ENCODE measurements around the gene ANO1.
"Not testable (repeated sequence)": the region's sequence is repeated elsewhere in the genome, so short reads cannot be mapped to it uniquely, and the experiment has no call there.

The ANO1 gene

DNA sequence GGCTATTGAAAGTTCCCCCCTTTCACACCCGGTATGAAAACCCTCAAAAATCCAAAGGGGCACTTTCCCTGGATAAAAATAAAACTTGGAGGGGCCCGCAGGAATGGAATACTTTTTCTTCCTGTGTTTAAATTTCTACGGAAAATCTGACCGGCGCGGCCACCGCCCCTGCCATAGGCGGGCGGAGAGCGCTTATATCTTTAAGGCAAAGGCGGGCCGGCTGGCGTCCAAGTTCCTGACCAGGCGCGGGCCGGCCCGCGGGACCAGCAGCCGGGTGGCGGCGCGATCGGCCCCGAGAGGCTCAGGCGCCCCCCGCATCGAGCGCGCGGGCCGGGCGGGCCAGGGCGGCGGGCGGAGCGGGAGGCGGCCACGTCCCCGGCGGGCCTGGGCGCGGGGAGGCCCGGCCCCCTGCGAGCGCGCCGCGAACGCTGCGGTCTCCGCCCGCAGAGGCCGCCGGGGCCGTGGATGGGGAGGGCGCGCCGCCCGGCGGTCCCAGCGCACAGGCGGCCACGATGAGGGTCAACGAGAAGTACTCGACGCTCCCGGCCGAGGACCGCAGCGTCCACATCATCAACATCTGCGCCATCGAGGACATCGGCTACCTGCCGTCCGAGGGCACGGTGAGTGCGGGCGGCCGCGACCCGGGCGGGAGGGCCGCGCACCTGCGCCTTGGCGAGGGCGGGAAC is at the start of gene ANO1:
TSS of gene ANO1 (plus strand) at position 223 of the 686 bp plus-strand sequence. CDS start at position 513, 290 bp downstream.
- in situ Hi-C loops (cut with HindIII; ENCODE audit: low sequenced_read_pairs) = no loop called here

GRCh38 chr11:70029115-70029860 is 48.8 kb upstream of the ANO1 start:
- in situ Hi-C loops (cut with HindIII; ENCODE audit: low sequenced_read_pairs) = loop anchor here (10.0 kb wide), 1 partner anchor 96 kb away; no protein-coding TSS in a partner anchor

GRCh38 chr11:70029861-70030380 is 48.2 kb upstream of the ANO1 start:
- in situ Hi-C loops (cut with HindIII; ENCODE audit: low sequenced_read_pairs) = loop anchor here (10.0 kb wide), 1 partner anchor 95 kb away; no protein-coding TSS in a partner anchor

DNA sequence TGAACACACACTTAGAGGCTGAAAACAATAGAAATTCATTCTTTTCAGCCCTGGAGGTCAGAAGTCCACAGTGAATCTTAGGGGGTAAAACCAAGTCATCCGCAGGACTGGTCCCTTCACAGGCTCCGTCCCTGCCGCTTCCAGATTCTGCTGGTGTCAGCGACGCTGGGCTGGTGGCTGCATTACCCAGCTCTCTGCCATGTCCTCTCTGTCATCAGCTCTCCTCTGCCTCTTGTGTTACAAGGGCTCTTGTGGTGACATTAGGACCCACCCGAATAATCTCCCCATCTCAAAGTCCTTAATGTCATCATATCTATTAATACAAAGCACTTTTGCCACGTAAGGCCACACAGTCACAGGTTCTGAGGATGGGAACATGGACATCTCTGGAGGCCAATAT is 47.7 kb upstream of the ANO1 start:
- in situ Hi-C loops (cut with HindIII; ENCODE audit: low sequenced_read_pairs) = no loop called here

DNA sequence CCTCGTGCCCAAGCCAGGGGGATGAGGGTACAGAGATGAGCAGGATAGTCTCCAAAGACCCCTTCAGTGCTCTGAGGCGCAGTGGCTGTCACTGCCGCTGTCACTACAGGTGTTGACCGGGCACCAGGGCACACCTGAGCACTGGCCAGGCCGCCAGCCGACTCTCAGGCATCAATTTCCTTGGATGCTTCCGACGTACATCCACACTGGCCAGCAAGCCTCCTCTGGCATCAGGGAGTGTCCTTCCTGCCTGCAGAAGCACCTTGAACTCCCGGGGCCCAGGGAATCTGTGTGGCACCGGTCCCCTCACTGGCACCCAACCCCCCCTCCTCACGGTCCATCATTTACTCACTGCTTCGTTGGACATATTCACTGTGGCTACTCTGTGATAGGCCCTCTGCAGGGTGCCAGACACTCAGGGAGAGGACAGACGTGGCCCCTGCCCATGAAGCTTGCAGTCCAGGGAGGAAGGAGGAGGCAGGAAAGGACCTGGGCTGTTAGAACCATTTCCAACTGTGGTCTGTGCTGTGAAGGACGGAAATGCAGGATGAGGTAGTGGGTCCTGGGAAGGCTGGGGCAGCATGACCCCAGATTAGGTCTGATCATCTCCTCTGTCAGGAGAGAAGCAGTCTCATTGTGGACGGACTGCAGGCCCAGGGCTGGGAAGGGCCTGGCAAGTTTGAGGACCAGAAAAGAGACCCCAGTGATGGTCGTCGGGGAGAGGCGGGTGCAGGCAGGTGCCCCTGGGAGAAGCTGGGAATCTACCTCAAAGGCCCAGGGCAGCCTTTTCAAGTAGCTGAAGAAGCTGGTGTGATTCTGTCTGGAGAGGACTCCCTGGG is 46.3 kb upstream of the ANO1 start:
- in situ Hi-C loops (cut with HindIII; ENCODE audit: low sequenced_read_pairs) = no loop called here

- in situ Hi-C loops (cut with HindIII; ENCODE audit: low sequenced_read_pairs) = no loop called here
These were observed 45.7 kb upstream of the ANO1 start for GRCh38 chr11:70032470-70032795.

GRCh38 chr11:70032943-70033710 is 45.0 kb upstream of the ANO1 start:
- in situ Hi-C loops (cut with HindIII; ENCODE audit: low sequenced_read_pairs) = no loop called here

DNA sequence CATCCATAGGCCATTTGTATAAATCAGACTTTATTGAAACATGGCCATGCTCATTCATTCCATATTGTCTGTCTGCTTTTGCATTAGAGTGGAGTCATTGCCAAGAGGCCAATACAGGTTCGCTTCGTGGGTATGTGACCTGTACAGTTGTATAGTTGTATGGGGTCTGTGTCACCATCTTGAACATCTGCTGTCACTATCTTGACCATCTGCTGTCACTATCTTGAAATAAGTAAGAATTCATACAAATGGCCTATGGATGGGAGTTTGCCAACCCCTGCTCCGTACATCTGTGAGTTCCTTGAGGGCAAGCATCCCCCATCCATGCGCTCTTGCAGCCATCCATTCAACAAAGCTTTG is 44.4 kb upstream of the ANO1 start:
- in situ Hi-C loops (cut with HindIII; ENCODE audit: low sequenced_read_pairs) = no loop called here

GRCh38 chr11:70034740-70035365 is 43.3 kb upstream of the ANO1 start:
- in situ Hi-C loops (cut with HindIII; ENCODE audit: low sequenced_read_pairs) = no loop called here

- in situ Hi-C loops (cut with HindIII; ENCODE audit: low sequenced_read_pairs) = not testable (repeated sequence)
These were observed 42.5 kb upstream of the ANO1 start for GRCh38 chr11:70035665-70036064.

GRCh38 chr11:70036971-70037882 is 40.9 kb upstream of the ANO1 start:
- in situ Hi-C loops (cut with HindIII; ENCODE audit: low sequenced_read_pairs) = no loop called here

DNA sequence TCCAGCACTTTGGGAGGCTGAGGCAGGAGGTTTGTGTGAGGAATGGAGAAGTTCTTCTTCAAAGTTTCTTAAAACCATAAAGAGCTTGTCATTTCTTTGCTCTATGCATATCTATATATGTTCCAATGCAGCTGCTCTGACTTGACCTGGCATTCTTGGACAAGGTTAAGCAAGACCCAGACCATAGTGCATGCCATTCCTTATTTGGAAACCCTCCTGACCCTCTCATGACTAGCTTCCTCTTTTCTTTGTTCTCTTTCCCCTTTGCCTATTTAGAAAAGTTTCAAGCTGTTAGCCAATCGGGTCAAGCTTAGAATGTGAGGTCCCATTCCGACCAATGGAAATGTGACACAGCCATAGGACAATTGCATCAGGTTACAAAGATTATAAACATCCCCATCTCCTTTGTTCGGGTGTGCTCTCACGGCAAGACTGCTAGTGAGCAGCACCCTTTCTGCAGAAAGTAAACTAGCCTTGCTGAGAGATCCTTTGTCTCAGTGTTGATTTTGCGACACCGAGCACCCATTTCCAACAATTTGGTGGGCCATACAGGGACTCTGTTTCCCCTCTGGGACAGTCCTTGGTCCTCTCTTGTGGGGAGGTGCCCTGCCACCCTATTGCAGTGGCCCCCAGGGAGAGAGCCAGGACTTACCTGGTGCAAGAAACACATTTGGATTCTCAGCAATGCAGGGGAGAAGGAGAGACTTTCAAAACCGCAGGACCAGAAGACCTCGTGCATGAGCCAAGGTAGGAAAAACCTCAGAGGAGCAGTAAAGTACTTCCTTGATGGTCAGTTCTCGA is 39.9 kb upstream of the ANO1 start:
- in situ Hi-C loops (cut with HindIII; ENCODE audit: low sequenced_read_pairs) = no loop called here

DNA sequence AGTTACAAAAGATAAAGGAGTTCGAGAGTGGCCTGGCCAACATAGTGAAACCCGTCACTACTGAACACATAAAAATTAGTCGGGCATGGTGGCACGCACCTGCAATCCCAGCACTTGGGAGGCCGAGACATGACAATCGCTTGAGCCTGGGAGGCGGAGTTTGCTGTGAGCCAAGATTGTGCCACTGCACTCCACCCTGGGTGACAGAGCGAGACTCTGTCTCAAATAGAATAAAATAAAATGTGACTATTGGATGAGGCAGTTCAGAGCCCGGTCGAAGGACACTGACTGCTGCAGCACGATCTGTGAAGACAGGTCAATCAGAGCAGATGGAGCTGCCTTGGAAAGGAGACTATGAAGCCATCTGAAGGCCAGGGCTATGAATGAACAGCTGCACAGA is 37.7 kb upstream of the ANO1 start:
- in situ Hi-C loops (cut with HindIII; ENCODE audit: low sequenced_read_pairs) = no loop called here

DNA sequence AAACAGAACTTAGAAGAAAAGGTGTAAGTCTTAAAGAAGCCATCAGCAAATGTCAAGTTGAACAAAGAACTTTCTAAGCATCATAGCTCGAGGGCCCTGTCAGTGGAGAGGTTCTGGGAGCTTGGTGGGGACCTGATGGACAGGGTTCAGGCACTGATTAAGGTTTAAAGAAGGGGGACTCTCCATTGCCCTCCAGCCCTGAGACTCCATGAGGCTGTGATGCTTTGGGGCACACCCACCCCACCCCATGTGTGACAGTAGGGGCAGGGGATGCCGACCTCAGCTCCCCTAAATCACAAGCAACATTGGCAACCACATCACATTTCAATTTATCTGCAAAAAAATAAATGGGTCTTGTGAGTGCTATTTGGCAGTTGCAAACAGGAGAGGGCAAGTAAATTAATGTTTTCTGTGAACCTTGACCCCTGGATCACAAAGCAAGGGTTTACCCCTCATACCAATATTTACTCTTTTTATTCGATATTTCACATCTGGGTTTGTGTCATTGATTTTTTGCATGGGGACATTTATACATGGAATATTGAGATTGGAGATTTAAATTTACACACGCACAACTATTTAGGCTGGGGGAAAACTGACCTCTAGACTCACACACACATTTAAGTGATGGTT is 37.1 kb upstream of the ANO1 start:
- in situ Hi-C loops (cut with HindIII; ENCODE audit: low sequenced_read_pairs) = no loop called here

- in situ Hi-C loops (cut with HindIII; ENCODE audit: low sequenced_read_pairs) = no loop called here
These were observed 34.6 kb upstream of the ANO1 start for GRCh38 chr11:70043482-70043881.

DNA sequence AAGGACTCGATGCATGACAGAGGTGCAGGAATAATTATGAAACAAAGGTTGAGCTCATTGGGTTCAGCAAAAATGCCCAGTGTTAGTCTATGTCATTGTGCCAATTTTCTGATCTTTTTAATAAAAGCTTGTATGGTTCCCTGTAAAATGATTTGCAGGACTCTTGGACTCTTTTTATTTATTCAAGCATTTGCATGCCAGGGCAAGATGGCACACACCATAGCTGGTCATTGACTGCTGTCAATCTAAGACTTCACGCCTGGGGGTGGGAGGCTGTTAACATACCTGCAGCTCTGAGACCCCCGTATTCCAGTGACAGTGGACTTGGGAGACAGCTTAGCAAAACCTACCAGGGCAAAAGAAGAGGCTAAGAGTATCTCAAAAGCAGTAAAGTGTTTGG is 32.0 kb upstream of the ANO1 start:
- in situ Hi-C loops (cut with HindIII; ENCODE audit: low sequenced_read_pairs) = no loop called here

DNA sequence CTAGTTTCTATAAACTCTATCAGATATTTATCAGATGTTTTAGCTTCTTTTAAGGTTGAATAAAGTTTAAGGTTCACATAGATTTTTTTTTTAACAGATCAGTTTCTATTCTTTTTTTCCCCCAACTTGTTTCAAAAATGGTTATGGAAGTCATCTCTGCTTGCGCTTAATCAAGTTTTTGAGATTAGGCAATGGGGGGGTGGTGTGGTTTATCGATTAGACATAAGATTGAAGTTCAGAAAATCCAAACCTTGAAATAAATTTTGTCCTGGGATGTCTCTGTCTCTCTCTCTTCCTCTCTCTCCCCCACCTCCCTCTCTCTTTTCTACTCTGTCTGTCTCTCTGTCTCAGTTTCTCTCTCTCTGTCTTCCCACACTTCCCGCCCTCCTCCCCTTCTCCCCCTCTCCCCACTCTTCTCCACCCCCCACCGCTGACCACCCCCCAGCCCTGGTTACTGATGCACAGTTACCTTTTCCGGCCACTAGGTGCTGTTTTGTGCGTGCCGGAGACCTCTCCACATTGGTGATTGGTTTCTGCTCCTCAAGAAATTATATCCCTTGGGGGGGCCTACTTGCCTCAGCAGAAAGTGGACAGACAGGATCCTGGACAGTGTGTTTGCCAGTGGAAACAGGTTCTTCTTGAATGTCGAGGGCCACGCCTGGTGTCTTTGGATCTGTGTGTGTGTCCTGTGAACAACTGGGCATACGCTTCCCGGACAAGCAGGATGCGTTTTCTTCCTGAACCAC is 29.7 kb upstream of the ANO1 start:
- in situ Hi-C loops (cut with HindIII; ENCODE audit: low sequenced_read_pairs) = no loop called here

All from DLD1 (cell line).